Measurements from ENCODE around the gene PSME2. TPM values are rescaled to one million over a fixed set of nuclear protein-coding genes. Genes with fewer than 3 reads are reported as not detected.
A peak's percentile ranks its signal among the peaks of the same experiment; 100 is the strongest.

PSME2 gene
- total and polyA plus RNA-seq, 2 of the 13 experiments (the other 11 are each of a cell fraction or from before 2014, with no cell fraction given): 332 to 716 TPM

DNA sequence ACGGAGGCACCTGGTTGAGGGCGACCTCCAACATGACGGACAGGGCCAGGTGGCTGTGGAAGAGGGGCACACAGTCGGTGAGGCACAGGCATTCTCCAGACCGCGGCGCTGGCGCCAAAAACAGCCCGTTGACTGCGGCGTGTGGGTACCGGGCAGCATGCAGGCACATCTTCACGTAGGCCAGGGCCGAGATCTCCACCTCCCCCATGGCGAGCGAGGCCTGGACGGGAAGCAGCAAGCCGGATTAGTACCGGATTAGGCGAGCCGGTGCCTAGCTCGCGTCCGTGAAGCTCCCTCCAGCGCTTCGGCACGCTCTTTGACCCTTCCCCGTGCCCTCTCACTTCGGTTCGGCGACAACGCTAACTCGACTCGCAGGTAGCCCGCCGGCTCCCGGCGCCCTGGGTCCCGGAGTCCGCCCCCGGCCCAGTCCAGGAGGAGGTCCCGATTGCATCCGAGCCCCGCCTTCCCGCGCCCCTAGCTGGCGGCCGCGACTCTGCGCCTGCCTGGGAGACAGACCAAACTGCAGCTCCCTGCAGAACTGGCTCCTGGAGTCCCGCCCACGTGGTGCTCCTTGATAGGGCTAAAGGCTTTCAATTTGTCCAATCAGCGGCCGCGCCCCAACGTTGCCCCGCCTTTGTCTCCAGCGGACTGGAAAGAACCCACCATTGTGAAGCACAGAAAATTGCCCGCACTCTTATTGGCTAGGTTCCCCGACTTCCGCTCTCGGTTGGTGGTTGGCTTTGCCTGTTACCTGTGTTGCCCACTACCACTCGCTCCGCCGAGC lies 5.1 kb downstream of the PSME2 start, which contains the start of gene EMC9 (continued):
- TF ChIP-seq KLF15 (CRISPR knock-in tag; IDR thresholded peaks at IDR 0.05; ENCODE audit: borderline replicate concordance) (peak; percentile 97), SMYD3 (CRISPR knock-in tag; IDR thresholded peaks at IDR 0.05) (peak; percentile 98; the same call in 1 of the 2 replicates), KAT8 (CRISPR knock-in tag; IDR thresholded peaks at IDR 0.05) (peak; percentile 93), DMAP1 (CRISPR knock-in tag; IDR thresholded peaks at IDR 0.05) (peak; percentile 90; the same call in 1 of the 2 replicates), CENPX (CRISPR knock-in tag; IDR thresholded peaks at IDR 0.05) (no peak), CCAR2 (optimal IDR thresholded peaks at IDR 0.05; ENCODE audit: low read depth, low read length) (peak; percentile 27), ZFP82 (CRISPR knock-in tag; IDR thresholded peaks at IDR 0.05; ENCODE audit: borderline replicate concordance) (no peak), ZNF34 (CRISPR knock-in tag; IDR thresholded peaks at IDR 0.05; ENCODE audit: borderline replicate concordance) (peak; percentile 88; the same call in 1 of the 2 replicates), ZNF432 (CRISPR knock-in tag; IDR thresholded peaks at IDR 0.05; ENCODE audit: borderline replicate concordance) (no peak), ZNF510 (CRISPR knock-in tag; IDR thresholded peaks at IDR 0.05; ENCODE audit: low read depth) (no peak; the same call in none of the 2 replicates), ZNF549 (CRISPR knock-in tag; IDR thresholded peaks at IDR 0.05) (no peak), ZNF460 (CRISPR knock-in tag; IDR thresholded peaks at IDR 0.05; ENCODE audit: borderline replicate concordance) (no peak), GATAD1 (CRISPR knock-in tag; IDR thresholded peaks at IDR 0.05) (peak; percentile 90), MEIS2 (CRISPR knock-in tag; IDR thresholded peaks at IDR 0.05) (peak; percentile 41; the same call in 1 of the 2 replicates), FOXK2 (IDR thresholded peaks at IDR 0.05) (peak; percentile 57; the same call in 1 of the 2 replicates)
- TF ChIP-seq, protein P1, sequence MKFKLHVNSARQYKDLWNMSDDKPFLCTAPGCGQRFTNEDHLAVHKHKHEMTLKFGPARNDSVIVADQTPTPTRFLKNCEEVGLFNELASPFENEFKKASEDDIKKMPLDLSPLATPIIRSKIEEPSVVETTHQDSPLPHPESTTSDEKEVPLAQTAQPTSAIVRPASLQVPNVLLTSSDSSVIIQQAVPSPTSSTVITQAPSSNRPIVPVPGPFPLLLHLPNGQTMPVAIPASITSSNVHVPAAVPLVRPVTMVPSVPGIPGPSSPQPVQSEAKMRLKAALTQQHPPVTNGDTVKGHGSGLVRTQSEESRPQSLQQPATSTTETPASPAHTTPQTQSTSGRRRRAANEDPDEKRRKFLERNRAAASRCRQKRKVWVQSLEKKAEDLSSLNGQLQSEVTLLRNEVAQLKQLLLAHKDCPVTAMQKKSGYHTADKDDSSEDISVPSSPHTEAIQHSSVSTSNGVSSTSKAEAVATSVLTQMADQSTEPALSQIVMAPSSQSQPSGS (CRISPR knock-in tag; IDR thresholded peaks at IDR 0.05): peak; percentile 84
- TF ChIP-seq, protein P2, sequence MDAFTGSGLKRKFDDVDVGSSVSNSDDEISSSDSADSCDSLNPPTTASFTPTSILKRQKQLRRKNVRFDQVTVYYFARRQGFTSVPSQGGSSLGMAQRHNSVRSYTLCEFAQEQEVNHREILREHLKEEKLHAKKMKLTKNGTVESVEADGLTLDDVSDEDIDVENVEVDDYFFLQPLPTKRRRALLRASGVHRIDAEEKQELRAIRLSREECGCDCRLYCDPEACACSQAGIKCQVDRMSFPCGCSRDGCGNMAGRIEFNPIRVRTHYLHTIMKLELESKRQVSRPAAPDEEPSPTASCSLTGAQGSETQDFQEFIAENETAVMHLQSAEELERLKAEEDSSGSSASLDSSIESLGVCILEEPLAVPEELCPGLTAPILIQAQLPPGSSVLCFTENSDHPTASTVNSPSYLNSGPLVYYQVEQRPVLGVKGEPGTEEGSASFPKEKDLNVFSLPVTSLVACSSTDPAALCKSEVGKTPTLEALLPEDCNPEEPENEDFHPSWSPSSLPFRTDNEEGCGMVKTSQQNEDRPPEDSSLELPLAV (CRISPR knock-in tag; conservative IDR thresholded peaks at IDR 0.05; ENCODE audit: low read depth): no peak
- TF ChIP-seq, protein P3, sequence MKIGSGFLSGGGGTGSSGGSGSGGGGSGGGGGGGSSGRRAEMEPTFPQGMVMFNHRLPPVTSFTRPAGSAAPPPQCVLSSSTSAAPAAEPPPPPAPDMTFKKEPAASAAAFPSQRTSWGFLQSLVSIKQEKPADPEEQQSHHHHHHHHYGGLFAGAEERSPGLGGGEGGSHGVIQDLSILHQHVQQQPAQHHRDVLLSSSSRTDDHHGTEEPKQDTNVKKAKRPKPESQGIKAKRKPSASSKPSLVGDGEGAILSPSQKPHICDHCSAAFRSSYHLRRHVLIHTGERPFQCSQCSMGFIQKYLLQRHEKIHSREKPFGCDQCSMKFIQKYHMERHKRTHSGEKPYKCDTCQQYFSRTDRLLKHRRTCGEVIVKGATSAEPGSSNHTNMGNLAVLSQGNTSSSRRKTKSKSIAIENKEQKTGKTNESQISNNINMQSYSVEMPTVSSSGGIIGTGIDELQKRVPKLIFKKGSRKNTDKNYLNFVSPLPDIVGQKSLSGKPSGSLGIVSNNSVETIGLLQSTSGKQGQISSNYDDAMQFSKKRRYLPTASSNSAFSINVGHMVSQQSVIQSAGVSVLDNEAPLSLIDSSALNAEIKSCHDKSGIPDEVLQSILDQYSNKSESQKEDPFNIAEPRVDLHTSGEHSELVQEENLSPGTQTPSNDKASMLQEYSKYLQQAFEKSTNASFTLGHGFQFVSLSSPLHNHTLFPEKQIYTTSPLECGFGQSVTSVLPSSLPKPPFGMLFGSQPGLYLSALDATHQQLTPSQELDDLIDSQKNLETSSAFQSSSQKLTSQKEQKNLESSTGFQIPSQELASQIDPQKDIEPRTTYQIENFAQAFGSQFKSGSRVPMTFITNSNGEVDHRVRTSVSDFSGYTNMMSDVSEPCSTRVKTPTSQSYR (CRISPR knock-in tag; IDR thresholded peaks at IDR 0.05; ENCODE audit: borderline replicate concordance): peak; percentile 97; the same call in 1 of the 2 replicates
- TF ChIP-seq, protein P4, sequence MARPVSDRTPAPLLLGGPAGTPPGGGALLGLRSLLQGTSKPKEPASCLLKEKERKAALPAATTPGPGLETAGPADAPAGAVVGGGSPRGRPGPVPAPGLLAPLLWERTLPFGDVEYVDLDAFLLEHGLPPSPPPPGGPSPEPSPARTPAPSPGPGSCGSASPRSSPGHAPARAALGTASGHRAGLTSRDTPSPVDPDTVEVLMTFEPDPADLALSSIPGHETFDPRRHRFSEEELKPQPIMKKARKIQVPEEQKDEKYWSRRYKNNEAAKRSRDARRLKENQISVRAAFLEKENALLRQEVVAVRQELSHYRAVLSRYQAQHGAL (CRISPR knock-in tag; IDR thresholded peaks at IDR 0.05; ENCODE audit: not compliant biosample characterization): peak; percentile 86
- TF ChIP-seq, protein P5, sequence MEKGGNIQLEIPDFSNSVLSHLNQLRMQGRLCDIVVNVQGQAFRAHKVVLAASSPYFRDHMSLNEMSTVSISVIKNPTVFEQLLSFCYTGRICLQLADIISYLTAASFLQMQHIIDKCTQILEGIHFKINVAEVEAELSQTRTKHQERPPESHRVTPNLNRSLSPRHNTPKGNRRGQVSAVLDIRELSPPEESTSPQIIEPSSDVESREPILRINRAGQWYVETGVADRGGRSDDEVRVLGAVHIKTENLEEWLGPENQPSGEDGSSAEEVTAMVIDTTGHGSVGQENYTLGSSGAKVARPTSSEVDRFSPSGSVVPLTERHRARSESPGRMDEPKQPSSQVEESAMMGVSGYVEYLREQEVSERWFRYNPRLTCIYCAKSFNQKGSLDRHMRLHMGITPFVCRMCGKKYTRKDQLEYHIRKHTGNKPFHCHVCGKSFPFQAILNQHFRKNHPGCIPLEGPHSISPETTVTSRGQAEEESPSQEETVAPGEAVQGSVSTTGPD (CRISPR knock-in tag; IDR thresholded peaks at IDR 0.05): peak; percentile 82; the same call in 1 of the 2 replicates
